Skeletal muscle satellite cell (primary cell): ENCODE data around the gene LRPAP1. TPM values are rescaled to one million over a fixed set of nuclear protein-coding genes. Genes with fewer than 3 reads are reported as not detected.
"Not testable (repeated sequence)": the region's sequence is repeated elsewhere in the genome, so short reads cannot be mapped to it uniquely, and the experiment has no call there.

Experiments
- H3K27me3 ChIP-seq: 2 replicates; pipeline ENCODE4 v1.7.0; 2013; ENCODE audit warnings: low read length; ENCODE audit not compliant: control insufficient read depth, insufficient read depth
- H3K36me3 ChIP-seq: 2 replicates; pipeline ENCODE4 v1.7.0; 2013; ENCODE audit warnings: mild to moderate bottlenecking, control low read depth, low read length; ENCODE audit not compliant: insufficient read depth
- H3K4me1 ChIP-seq: 2 replicates; pipeline ENCODE4 v1.7.0; 2013; ENCODE audit warnings: low read length; ENCODE audit not compliant: control insufficient read depth, insufficient read depth
- H3K4me2 ChIP-seq: 2 replicates; pipeline ENCODE4 v1.7.0; 2013; ENCODE audit warnings: mild to moderate bottlenecking, low read length
- H3K4me3 ChIP-seq: 2 replicates; pipeline ENCODE4 v1.7.0; 2013; ENCODE audit warnings: low read length
- H3K9ac ChIP-seq: 2 replicates; pipeline ENCODE4 v1.7.0; 2013; ENCODE audit warnings: mild to moderate bottlenecking, low read depth, low read length, moderate library complexity
- H3K9me3 ChIP-seq: replicated peaks from 2 replicates; pipeline ENCODE4 v1.7.0; 2013; ENCODE audit warnings: mild to moderate bottlenecking, control low read depth, low read length
- total RNA-seq: library from RNA; depleted of rRNA; stranded (reverse); fragments of >200 nt; gene quantifications from 2 replicates; pipeline ENCODE4 v1.2.3, GENCODE V29; 2012; rRNA removed

The LRPAP1 gene
- 38.2 and 47.9 TPM in 2 replicates for total RNA-seq

- peak within 1 kb of the TSS; percentile 99 for H3K4me2 ChIP-seq
- H3K27me3 ChIP-seq = no peaks in the 10 kb centered on the region
- H3K36me3 ChIP-seq = no peaks in the 10 kb centered on the region
- H3K9ac ChIP-seq = peak within 1 kb of the TSS; percentile 87
- H3K4me3 ChIP-seq = peak within 1 kb of the TSS; percentile 98
- no peaks in the 10 kb centered on the region for H3K9me3 ChIP-seq
- H3K4me1 ChIP-seq = peaks cover 22% of the 10 kb centered on the region
Observed at GRCh38 chr4:3531879-3532750, at the start of gene LRPAP1. Gene LRPAP1, minus strand, starts transcription at chr4:3532422. Its CDS starts 10 bp downstream, at chr4:3532412.

GRCh38 chr4:3581334-3582090 is 49.3 kb upstream of the LRPAP1 start:
- H3K9ac ChIP-seq, H3K9me3 ChIP-seq, H3K36me3 ChIP-seq, H3K4me3 ChIP-seq, H3K4me1 ChIP-seq, H3K4me2 ChIP-seq, H3K27me3 ChIP-seq: not testable (repeated sequence)

GRCh38 chr4:3580859-3581258 is 48.6 kb upstream of the LRPAP1 start:
- not testable (repeated sequence) for H3K27me3 ChIP-seq, H3K4me1 ChIP-seq, H3K4me3 ChIP-seq, H3K9ac ChIP-seq, H3K9me3 ChIP-seq, H3K36me3 ChIP-seq, H3K4me2 ChIP-seq

GRCh38 chr4:3578527-3579144 is 46.4 kb upstream of the LRPAP1 start:
- not testable (repeated sequence) for H3K9ac ChIP-seq, H3K27me3 ChIP-seq, H3K4me1 ChIP-seq

GRCh38 chr4:3578052-3578451 is 45.8 kb upstream of the LRPAP1 start:
- H3K4me2 ChIP-seq, H3K27me3 ChIP-seq: not testable (repeated sequence)

More at GRCh38 chr4:3578527-3579144, 46.4 kb upstream of the LRPAP1 start:
- H3K36me3 ChIP-seq, H3K4me3 ChIP-seq, H3K9me3 ChIP-seq, H3K4me2 ChIP-seq: not testable (repeated sequence)

GRCh38 chr4:3577208-3577892 is 45.1 kb upstream of the LRPAP1 start:
- H3K9me3 ChIP-seq, H3K4me3 ChIP-seq, H3K4me1 ChIP-seq, H3K9ac ChIP-seq, H3K36me3 ChIP-seq, H3K4me2 ChIP-seq: not testable (repeated sequence)
- H3K27me3 ChIP-seq = peaks cover 14% of the 10 kb centered on the region

More at GRCh38 chr4:3578052-3578451, 45.8 kb upstream of the LRPAP1 start:
- H3K4me3 ChIP-seq, H3K4me1 ChIP-seq, H3K36me3 ChIP-seq, H3K9me3 ChIP-seq, H3K9ac ChIP-seq: not testable (repeated sequence)

GRCh38 chr4:3576533-3577207 is 44.4 kb upstream of the LRPAP1 start:
- not testable (repeated sequence) for H3K36me3 ChIP-seq, H3K4me1 ChIP-seq, H3K4me2 ChIP-seq, H3K4me3 ChIP-seq, H3K9ac ChIP-seq, H3K9me3 ChIP-seq
- peaks cover 17% of the 10 kb centered on the region for H3K27me3 ChIP-seq

GRCh38 chr4:3575426-3576369 is 43.5 kb upstream of the LRPAP1 start:
- not testable (repeated sequence) for H3K4me1 ChIP-seq, H3K9me3 ChIP-seq, H3K9ac ChIP-seq, H3K36me3 ChIP-seq, H3K4me2 ChIP-seq, H3K4me3 ChIP-seq
- peaks cover 21% of the 10 kb centered on the region for H3K27me3 ChIP-seq

- H3K4me1 ChIP-seq, H3K9ac ChIP-seq, H3K4me2 ChIP-seq, H3K36me3 ChIP-seq, H3K9me3 ChIP-seq, H3K4me3 ChIP-seq: not testable (repeated sequence)
- peaks cover 21% of the 10 kb centered on the region for H3K27me3 ChIP-seq
Observed at GRCh38 chr4:3574865-3575264, 42.6 kb upstream of the LRPAP1 start.

- H3K9me3 ChIP-seq, H3K36me3 ChIP-seq, H3K9ac ChIP-seq, H3K4me3 ChIP-seq, H3K4me1 ChIP-seq, H3K4me2 ChIP-seq: not testable (repeated sequence)
- peaks cover 19% of the 10 kb centered on the region for H3K27me3 ChIP-seq
Observed at GRCh38 chr4:3574346-3574745, 42.1 kb upstream of the LRPAP1 start.
